ENCODE measurements around the gene PLAA.

DNA sequence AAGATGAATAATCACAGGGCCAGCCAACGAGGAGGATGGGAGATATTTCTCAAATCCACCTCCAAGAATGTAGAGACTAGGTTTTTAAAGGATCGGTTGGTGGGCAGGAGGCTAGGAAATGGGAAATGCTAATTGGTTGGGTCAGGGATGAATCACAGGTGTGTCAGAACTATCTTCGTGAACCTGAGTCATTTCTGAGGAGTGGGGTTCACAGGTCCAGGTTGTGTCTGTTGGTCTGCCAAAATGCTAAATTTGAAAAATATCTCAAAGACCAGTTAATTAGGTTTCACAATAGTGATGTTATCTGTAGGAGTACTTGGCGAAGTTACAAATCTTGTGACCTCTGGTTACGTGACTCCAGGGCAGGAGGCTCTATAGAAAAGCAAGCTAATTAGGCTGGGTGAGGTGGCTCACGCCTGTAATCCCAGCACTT lies 2.6 kb upstream of the PLAA start:
- TF ChIP-seq, protein P1, sequence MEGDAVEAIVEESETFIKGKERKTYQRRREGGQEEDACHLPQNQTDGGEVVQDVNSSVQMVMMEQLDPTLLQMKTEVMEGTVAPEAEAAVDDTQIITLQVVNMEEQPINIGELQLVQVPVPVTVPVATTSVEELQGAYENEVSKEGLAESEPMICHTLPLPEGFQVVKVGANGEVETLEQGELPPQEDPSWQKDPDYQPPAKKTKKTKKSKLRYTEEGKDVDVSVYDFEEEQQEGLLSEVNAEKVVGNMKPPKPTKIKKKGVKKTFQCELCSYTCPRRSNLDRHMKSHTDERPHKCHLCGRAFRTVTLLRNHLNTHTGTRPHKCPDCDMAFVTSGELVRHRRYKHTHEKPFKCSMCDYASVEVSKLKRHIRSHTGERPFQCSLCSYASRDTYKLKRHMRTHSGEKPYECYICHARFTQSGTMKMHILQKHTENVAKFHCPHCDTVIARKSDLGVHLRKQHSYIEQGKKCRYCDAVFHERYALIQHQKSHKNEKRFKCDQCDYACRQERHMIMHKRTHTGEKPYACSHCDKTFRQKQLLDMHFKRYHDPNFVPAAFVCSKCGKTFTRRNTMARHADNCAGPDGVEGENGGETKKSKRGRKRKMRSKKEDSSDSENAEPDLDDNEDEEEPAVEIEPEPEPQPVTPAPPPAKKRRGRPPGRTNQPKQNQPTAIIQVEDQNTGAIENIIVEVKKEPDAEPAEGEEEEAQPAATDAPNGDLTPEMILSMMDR (IDR thresholded peaks at IDR 0.05): no peak
- no peak for TF ChIP-seq POLR2AphosphoS5 (IDR thresholded peaks at IDR 0.05)
